Measurements from ENCODE around the gene UQCRC1. TPM values are rescaled to one million over a fixed set of nuclear protein-coding genes. Genes with fewer than 3 reads are reported as not detected.
A peak's percentile ranks its signal among the peaks of the same experiment; 100 is the strongest.

UQCRC1 gene
- total and polyA plus RNA-seq, 2 experiments from 2014 or later = 620 to 870 TPM

- TF ChIP-seq, protein P1, sequence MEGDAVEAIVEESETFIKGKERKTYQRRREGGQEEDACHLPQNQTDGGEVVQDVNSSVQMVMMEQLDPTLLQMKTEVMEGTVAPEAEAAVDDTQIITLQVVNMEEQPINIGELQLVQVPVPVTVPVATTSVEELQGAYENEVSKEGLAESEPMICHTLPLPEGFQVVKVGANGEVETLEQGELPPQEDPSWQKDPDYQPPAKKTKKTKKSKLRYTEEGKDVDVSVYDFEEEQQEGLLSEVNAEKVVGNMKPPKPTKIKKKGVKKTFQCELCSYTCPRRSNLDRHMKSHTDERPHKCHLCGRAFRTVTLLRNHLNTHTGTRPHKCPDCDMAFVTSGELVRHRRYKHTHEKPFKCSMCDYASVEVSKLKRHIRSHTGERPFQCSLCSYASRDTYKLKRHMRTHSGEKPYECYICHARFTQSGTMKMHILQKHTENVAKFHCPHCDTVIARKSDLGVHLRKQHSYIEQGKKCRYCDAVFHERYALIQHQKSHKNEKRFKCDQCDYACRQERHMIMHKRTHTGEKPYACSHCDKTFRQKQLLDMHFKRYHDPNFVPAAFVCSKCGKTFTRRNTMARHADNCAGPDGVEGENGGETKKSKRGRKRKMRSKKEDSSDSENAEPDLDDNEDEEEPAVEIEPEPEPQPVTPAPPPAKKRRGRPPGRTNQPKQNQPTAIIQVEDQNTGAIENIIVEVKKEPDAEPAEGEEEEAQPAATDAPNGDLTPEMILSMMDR (IDR thresholded peaks at IDR 0.05; ENCODE audit: low read depth, low read length) = no peak
- H3K27ac ChIP-seq = no peak overlapping the region
- H3K9me3 ChIP-seq (ENCODE audit: low read depth) = no peaks in the 10 kb centered on the region
- DNase-seq (ENCODE audit: low read depth in 1 of 2, low spot score in 1 of 2) = no peak
- H3K27me3 ChIP-seq = no peaks in the 10 kb centered on the region
- peaks cover 57% of the 10 kb centered on the region for H3K36me3 ChIP-seq
- H3K4me1 ChIP-seq (ENCODE audit: low read depth) = peaks cover 6% of the 10 kb centered on the region
- H3K4me3 ChIP-seq = no peak overlapping the region
Observed at GRCh38 chr3:48600711-48601621, 8.5 kb downstream of the UQCRC1 start.

- Histone ChIP-seq H3K27ac (peak overlapping the region; percentile 81), H3K9me3 (ENCODE audit: low read depth) (no peaks in the 10 kb centered on the region), H3K27me3 (no peaks in the 10 kb centered on the region), H3K4me3 (no peak overlapping the region), H3K36me3 (peaks cover 45% of the 10 kb centered on the region), H3K4me1 (ENCODE audit: low read depth) (peaks cover 6% of the 10 kb centered on the region)
- TF ChIP-seq, protein P1 (IDR thresholded peaks at IDR 0.05; ENCODE audit: low read depth, low read length) = no peak
- no peak for DNase-seq (ENCODE audit: low read depth in 1 of 2, low spot score in 1 of 2)
Observed at GRCh38 chr3:48599509-48600285, 9.7 kb downstream of the UQCRC1 start.

DNA sequence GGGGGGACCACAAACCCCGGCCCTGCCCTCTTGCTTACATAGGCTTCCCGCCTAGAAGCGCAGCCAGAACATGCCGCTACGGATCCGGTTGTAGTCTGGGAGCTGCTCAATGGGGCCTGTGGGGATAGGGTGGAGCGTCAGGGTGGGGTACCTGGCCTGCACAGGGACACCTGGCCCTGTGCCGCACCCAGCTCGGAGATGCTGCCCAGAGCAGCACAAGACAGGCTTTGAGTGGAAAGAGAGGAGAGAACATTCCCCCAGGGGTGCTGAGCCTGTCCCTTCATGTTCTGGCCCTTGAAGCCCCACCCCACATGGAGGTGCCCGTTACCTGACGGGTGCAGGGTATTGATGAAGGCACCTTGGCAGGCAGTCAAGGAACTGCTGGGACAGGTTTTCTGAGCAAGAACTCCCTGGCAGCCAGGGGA is 10.4 kb downstream of the UQCRC1 start:
- Histone ChIP-seq H3K4me1 (ENCODE audit: low read depth) (peaks cover 6% of the 10 kb centered on the region), H3K27me3 (no peaks in the 10 kb centered on the region), H3K36me3 (peaks cover 41% of the 10 kb centered on the region), H3K9me3 (ENCODE audit: low read depth) (no peaks in the 10 kb centered on the region), H3K4me3 (no peak overlapping the region), H3K27ac (peak overlapping the region; percentile 81)
- TF ChIP-seq, protein P1 (IDR thresholded peaks at IDR 0.05; ENCODE audit: low read depth, low read length) = no peak
- DNase-seq (ENCODE audit: low read depth in 1 of 2, low spot score in 1 of 2) = no peak

DNA sequence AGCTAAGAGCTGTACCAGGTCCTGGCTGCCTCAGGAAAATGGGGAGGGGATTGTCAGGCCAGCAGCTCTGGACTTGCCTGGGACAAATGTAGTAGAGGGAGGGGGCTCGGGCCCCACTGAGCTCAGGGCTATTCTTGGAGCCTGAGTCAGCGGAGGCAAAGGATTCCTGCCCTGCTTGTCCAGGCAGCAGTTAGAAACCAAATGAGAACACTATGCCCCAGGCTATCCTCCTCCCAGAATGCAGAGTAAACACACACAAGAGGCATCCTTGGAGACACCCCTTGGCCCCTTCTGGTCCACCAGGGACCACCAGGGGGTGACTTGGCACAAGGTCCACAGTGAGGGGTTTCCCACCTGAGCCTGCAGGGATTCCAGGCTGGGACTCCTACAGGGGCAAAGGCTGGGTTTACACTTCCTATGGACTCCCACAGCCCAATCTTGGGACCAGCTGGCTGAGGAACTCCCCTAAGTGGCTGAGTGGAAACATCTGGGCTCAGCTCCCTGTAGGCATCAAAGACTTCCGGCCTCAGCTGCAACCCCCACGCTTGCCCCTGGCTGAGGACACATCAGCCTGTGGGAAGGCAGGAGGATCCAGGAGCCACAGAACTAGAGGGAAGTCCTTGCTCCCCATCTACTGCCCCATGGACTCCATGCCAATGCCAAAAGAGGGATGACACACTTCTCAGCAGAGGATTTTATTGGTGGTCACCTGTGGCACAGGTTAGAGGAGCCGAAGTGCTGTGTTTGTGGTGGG is 10.9 kb downstream of the UQCRC1 start:
- Histone ChIP-seq H3K4me1 (ENCODE audit: low read depth) (peaks cover 6% of the 10 kb centered on the region), H3K36me3 (peaks cover 36% of the 10 kb centered on the region), H3K9me3 (ENCODE audit: low read depth) (no peaks in the 10 kb centered on the region), H3K27me3 (no peaks in the 10 kb centered on the region), H3K4me3 (no peak overlapping the region), H3K27ac (peak overlapping the region; percentile 81)
- DNase-seq (ENCODE audit: low read depth in 1 of 2, low spot score in 1 of 2) = peak; percentile 33 to 95
- TF ChIP-seq, protein P1 (IDR thresholded peaks at IDR 0.05; ENCODE audit: low read depth, low read length) = no peak

DNA sequence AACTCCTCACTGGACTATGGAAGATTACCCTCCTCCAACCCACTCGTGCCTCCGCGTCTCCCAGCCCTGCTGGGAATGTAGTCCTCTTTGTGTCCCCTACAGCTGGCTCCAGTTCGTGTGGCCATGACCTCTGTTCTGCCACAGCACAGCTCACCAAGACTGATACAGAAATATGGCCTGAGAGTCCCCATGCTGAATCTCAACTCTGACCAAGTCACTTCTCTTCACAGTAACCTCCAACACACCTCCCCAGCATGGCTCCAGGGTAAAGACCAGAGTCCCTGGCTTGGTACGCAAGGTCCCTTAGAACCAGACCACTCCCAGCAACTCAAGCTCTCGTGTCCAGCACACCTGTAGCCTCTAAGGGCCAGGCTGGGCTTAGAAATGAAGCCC is 12.0 kb downstream of the UQCRC1 start:
- H3K27me3 ChIP-seq = no peaks in the 10 kb centered on the region
- peak overlapping the region; percentile 81 for H3K27ac ChIP-seq
- no peak overlapping the region for H3K4me3 ChIP-seq
- no peak for DNase-seq (ENCODE audit: low read depth in 1 of 2, low spot score in 1 of 2)
- TF ChIP-seq, protein P1 (IDR thresholded peaks at IDR 0.05; ENCODE audit: low read depth, low read length) = no peak
- peaks cover 25% of the 10 kb centered on the region for H3K36me3 ChIP-seq
- H3K9me3 ChIP-seq (ENCODE audit: low read depth) = no peaks in the 10 kb centered on the region
- H3K4me1 ChIP-seq (ENCODE audit: low read depth) = peaks cover 6% of the 10 kb centered on the region
